Suprapubic skin (tissue), 4 donors: ENCODE measurements around the gene DYNLT2B. TPM values are rescaled to one million over a fixed set of nuclear protein-coding genes. Genes with fewer than 3 reads are reported as not detected.

Experiments used
- DNase-seq, 2 donors: peaks; one replicate each; pipeline ENCODE4 v3.0.0-alpha.2; 2019; ENCODE audit warnings: low spot score in 2 of 2
- H3K27ac ChIP-seq: fragments of 200-600 bp; sonication (generic); one replicate; pipeline ENCODE4 v1.5.1; 2019
- H3K27me3 ChIP-seq: fragments of 200-600 bp; sonication (generic); one replicate; pipeline ENCODE4 v1.5.1; 2019
- H3K36me3 ChIP-seq: fragments of 200-600 bp; sonication (generic); one replicate; pipeline ENCODE4 v1.5.1; 2019
- H3K4me1 ChIP-seq: fragments of 200-600 bp; sonication (generic); one replicate; pipeline ENCODE4 v1.5.1; 2019
- H3K4me3 ChIP-seq: fragments of 200-600 bp; sonication (generic); one replicate; pipeline ENCODE4 v1.5.1; 2019; ENCODE audit warnings: mild to moderate bottlenecking
- H3K9me3 ChIP-seq: fragments of 200-600 bp; sonication (generic); one replicate; pipeline ENCODE4 v1.5.1; 2019
- EP300 ChIP-seq: sonication (generic); formaldehyde crosslinking; IDR thresholded peaks from one replicate; pipeline ENCODE4 v1.6.1; 2017; ENCODE audit warnings: antibody characterized with exemption
- POLR2A ChIP-seq, 2 donors: fragments of 450-650 bp; IDR thresholded peaks; one replicate each; pipeline ENCODE4 v1.6.1; 2017; ENCODE audit warnings: antibody characterized with exemption in 2 of 2, mild to moderate bottlenecking in 2 of 2, moderate library complexity in 2 of 2
- POLR2AphosphoS5 ChIP-seq, 3 donors: sonication (generic); formaldehyde crosslinking; IDR thresholded peaks; one replicate each; pipeline ENCODE4 v1.6.1; 2017; ENCODE audit warnings: antibody characterized with exemption in 3 of 3
- WGBS: methylation state at CpG from one replicate; pipeline ENCODE4 v1.1.5; 2018; 5-methylcytosine and 5-hydroxymethylcytosine counted together
- total RNA-seq, 4 donors: library from RNA; depleted of rRNA; stranded (reverse); fragments of >200 nt; gene quantifications; one replicate each; pipeline ENCODE4 v1.1.0, GENCODE V29; 2016
- TF ChIP-seq, protein P1 (sequence below), 2 donors: fragments of 200-600 bp in 1 of 2; fragments of 450-650 bp in 1 of 2; sonication (generic) in 1 of 2; IDR thresholded peaks; one replicate each; pipeline ENCODE4 v1.5.1; 2016 to 2019; ENCODE audit warnings: antibody characterized with exemption in 2 of 2, mild to moderate bottlenecking in 1 of 2, moderate library complexity in 1 of 2

Gene DYNLT2B
- total RNA-seq, 4 donors from 2014 or later, result 5.3 to 13.1 (median 10.6) TPM

DNA sequence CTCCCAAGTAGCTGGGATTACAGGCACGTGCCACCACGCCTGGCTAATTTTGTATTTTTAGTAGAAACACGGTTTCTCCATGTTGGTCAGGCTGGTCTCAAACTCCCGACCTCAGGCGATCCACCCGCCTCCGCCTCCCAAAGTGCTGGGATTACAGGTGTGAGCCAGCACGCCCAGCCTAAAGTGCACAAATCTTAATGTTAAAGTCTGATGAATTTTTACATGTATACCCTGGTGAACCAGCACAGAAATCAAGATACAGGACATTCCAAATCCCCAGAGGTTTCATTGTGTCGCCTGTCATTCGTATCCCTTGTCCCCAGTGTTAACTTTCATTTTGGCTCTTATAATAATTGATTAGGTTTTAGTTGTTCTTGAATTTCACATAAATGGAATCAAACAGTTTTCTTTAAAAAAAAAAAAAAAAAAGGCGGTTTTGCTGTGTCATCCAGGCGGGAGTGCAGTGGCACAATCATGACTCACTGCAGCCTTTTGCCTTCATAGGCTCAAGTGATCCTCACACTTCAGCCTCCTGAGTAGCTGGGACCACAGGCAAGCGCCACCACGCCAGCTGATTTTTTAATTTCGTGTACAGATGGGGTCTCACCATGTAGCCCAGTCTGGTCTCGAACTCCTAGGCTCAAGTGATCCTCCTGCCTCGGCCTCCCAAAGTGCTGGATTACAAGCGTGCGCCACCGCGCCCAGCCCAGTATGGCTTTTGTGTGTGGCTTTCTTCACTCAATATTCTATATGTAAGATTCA is 21.6 kb upstream of the DYNLT2B start:
- TF ChIP-seq, protein P1, sequence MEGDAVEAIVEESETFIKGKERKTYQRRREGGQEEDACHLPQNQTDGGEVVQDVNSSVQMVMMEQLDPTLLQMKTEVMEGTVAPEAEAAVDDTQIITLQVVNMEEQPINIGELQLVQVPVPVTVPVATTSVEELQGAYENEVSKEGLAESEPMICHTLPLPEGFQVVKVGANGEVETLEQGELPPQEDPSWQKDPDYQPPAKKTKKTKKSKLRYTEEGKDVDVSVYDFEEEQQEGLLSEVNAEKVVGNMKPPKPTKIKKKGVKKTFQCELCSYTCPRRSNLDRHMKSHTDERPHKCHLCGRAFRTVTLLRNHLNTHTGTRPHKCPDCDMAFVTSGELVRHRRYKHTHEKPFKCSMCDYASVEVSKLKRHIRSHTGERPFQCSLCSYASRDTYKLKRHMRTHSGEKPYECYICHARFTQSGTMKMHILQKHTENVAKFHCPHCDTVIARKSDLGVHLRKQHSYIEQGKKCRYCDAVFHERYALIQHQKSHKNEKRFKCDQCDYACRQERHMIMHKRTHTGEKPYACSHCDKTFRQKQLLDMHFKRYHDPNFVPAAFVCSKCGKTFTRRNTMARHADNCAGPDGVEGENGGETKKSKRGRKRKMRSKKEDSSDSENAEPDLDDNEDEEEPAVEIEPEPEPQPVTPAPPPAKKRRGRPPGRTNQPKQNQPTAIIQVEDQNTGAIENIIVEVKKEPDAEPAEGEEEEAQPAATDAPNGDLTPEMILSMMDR (IDR thresholded peaks at IDR 0.05), result no peak
- TF ChIP-seq POLR2A (IDR thresholded peaks at IDR 0.05) (no peak), EP300 (no peak), POLR2AphosphoS5 (IDR thresholded peaks at IDR 0.05) (no peak)
- H3K36me3 ChIP-seq, result no peaks in the 10 kb centered on the region
- no peak for DNase-seq
- no peaks in the 10 kb centered on the region for H3K9me3 ChIP-seq
- peaks cover 9% of the 10 kb centered on the region for H3K27me3 ChIP-seq
- no peak overlapping the region for H3K4me3 ChIP-seq
- H3K27ac ChIP-seq, result no peak overlapping the region
- H3K4me1 ChIP-seq, result no peaks in the 10 kb centered on the region
- WGBS, result 88% methylated on average over 21 of the region's 21 CpGs

DNA sequence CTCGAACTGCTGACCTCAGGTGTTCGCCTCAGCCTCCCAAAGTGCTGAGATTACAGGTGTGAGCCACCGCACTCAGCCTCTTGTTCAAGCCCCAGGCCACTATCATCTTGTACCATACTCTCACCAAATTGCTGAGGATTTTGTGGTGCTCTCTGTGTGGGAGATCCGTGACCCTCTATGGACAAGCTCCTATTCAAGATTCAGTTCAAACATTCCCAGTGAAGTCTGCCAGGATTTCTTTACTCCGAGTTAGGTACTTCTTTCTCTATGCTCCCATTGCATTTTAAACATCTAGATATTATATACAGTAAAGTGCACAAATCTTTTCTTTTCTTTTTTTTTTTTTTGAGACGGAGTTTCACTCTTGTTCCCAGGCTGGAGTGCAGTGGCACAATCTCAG is 21.0 kb upstream of the DYNLT2B start:
- no peak overlapping the region for H3K27ac ChIP-seq
- no peaks in the 10 kb centered on the region for H3K36me3 ChIP-seq
- 85% methylated on average over 6 of the region's 6 CpGs for WGBS
- no peak for DNase-seq
- peaks cover 12% of the 10 kb centered on the region for H3K27me3 ChIP-seq
- no peaks in the 10 kb centered on the region for H3K9me3 ChIP-seq
- TF ChIP-seq, protein P1 (IDR thresholded peaks at IDR 0.05), result no peak
- TF ChIP-seq POLR2AphosphoS5 (IDR thresholded peaks at IDR 0.05), result no peak
- no peak for TF ChIP-seq POLR2A (IDR thresholded peaks at IDR 0.05)
- TF ChIP-seq EP300, result no peak
- no peak overlapping the region for H3K4me3 ChIP-seq
- H3K4me1 ChIP-seq, result no peaks in the 10 kb centered on the region

DNA sequence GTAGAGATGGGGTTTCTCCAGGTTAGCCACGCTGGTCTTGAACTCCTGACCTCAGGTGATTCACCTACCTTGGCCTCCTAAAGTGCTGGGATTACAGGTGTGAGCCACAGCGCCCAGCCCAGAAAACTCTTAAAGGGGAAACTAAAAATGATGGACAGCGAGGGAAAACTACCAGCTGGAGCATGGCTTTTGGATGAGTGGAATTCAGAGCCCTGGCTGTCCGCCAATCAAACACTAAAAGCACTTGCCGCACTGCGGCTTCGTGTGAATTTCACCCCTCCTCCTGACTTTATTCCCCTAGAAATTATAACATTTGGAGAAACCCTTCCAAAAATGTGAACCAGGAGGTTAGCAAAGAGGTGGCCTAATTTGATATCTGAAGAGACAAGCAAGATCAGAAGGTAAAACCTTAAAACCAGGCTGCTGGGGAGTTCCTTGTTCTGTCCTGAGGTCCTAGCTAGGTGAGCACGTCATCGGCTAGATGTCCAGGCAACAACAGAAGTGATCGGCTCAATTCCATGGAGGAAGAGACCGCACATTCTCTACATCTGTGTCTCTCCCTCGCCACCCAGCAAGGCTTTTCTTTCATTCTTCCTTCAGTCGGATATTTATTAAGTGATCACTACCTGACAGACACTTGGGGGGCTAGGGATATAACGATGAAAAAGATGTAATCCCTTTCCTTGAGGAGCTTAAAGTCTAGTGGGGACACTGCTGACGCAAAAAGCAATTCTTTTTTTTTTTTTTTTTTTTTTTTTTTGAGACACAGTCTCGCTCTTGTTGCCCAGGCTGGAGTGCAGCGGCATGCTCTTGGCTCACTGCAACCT is 18.5 kb upstream of the DYNLT2B start:
- Histone ChIP-seq H3K4me3 (no peak overlapping the region), H3K27me3 (peaks cover 12% of the 10 kb centered on the region), H3K9me3 (no peaks in the 10 kb centered on the region), H3K27ac (no peak overlapping the region), H3K4me1 (no peaks in the 10 kb centered on the region), H3K36me3 (no peaks in the 10 kb centered on the region)
- no peak for DNase-seq
- WGBS, result 82% methylated on average over 17 of the region's 17 CpGs
- TF ChIP-seq POLR2A (IDR thresholded peaks at IDR 0.05) (no peak), POLR2AphosphoS5 (IDR thresholded peaks at IDR 0.05) (no peak), EP300 (no peak)
- TF ChIP-seq, protein P1 (IDR thresholded peaks at IDR 0.05), result no peak

DNA sequence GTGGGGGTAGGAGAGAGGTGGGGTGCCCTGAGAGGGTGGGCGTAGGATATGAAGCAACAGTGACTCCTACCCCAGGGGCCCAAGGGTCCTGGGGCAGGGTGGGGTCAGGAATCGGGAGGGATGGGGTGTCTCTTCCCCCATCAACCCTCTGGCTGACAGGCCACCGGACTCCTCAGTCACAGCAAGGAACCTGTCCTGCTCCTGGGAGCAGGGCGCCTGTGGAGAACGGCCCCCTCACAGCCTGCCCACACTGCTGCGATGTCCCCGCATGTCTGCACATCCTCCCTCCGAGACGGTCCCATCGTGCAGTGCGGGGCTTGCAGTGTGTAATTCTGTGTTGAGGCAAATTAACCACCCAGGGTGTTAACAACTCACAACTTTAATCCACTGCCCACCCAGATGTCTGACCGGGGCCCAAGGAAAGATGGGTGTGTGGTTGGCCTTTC is 17.5 kb upstream of the DYNLT2B start:
- 26% methylated on average over 4 of the region's 12 CpGs for whole genome bisulfite sequencing
- Histone ChIP-seq H3K27ac (no peak overlapping the region), H3K36me3 (no peaks in the 10 kb centered on the region), H3K4me1 (no peaks in the 10 kb centered on the region), H3K27me3 (peaks cover 12% of the 10 kb centered on the region), H3K9me3 (no peaks in the 10 kb centered on the region), H3K4me3 (no peak overlapping the region)
- no peak for DNase-seq
- no peak for TF ChIP-seq EP300
- no peak for TF ChIP-seq POLR2A (IDR thresholded peaks at IDR 0.05)
- TF ChIP-seq, protein P1 (IDR thresholded peaks at IDR 0.05), result no peak
- TF ChIP-seq POLR2AphosphoS5 (IDR thresholded peaks at IDR 0.05), result no peak

DNA sequence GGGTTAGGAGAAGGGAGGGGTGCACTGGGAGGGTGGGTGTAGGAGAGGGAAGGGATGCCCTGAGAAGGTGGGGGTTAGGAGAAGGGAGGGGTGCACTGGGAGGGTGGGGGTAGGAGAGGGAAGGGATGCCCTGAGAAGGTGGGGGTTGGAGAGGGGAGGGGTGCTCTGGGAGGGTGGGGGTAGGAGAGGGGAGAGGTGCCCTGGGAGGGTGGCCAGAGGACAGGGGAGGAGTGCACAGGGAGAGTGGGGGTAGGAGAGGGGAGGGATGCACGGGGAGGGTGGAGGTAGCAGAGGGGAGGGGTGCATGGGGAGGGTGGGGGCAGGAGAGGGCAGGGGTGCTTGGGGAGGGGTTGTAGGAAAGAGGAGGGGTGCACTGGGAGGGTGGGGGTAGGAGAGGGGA is 16.9 kb upstream of the DYNLT2B start:
- no peak for TF ChIP-seq EP300
- TF ChIP-seq, protein P1 (IDR thresholded peaks at IDR 0.05), result no peak
- TF ChIP-seq POLR2AphosphoS5 (IDR thresholded peaks at IDR 0.05), result no peak
- no peak for TF ChIP-seq POLR2A (IDR thresholded peaks at IDR 0.05)
- H3K9me3 ChIP-seq, result no peaks in the 10 kb centered on the region
- no peak overlapping the region for H3K27ac ChIP-seq
- no peaks in the 10 kb centered on the region for H3K36me3 ChIP-seq
- DNase-seq, result no peak
- no CpG with 5 or more reads among the region's 1 CpG for WGBS
- H3K4me1 ChIP-seq, result no peaks in the 10 kb centered on the region
- no peak overlapping the region for H3K4me3 ChIP-seq
- peaks cover 12% of the 10 kb centered on the region for H3K27me3 ChIP-seq
